ENCODE data around the gene MEF2D.

Gene MEF2D

DNA sequence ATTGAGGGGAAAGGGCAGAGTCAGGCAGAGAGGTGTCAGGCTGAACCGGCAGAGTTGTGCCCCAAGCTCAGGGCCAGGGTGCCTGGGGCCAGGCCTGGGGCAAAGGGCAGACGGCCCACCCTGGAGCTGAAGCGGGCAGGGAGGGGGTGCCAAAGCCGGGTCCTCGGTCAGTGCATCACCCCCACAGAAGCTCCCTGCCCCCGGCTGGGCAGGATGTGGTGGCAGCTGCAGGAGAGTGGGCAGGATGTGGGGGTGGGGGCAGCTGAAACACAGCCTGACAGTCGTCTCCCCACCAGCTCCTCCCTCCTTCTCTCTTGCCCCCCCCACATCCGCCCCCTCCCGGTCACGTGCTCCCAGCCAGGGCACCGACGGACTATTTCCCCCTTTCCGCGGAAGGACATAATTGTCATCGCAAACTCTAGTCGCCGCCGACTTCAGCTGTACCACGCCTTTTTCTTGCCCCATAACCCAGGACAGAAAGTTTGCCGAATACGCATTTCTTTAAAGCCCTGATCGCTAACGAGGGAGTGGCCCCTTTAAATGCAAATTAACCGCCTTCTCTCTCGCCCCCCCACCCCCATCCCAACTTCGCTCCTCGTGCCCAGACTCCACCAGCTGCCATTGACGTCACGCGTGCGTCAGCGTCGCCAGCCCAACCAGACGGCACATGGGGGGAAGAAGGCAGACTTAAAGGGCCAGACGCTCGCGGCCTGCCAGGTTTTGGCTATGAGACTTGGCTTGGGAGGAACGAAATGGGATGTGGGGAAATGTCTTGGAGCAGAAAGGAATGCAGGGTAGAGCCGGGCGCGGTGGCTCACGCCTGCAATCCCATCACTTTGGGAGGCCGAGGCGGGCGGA, 4.5 kb upstream of the MEF2D start:
- Histone ChIP-seq H3K27ac (ENCODE audit: low read length) (peak overlapping the region; percentile 91), H3K79me2 (ENCODE audit: low read length) (peaks cover 5% of the 10 kb centered on the region), H3K27me3 (ENCODE audit: low read depth, low read length) (no peaks in the 10 kb centered on the region), H3K9me3 (ENCODE audit: insufficient read depth, low read length) (no peaks in the 10 kb centered on the region), H3K4me1 (ENCODE audit: low read length) (peaks cover 55% of the 10 kb centered on the region), H4K20me1 (ENCODE audit: insufficient read depth, low read length) (no peaks in the 10 kb centered on the region), H3K9ac (ENCODE audit: low read length) (peak overlapping the region; percentile 82), H3K4me2 (ENCODE audit: low read length) (peak overlapping the region; percentile 95), H3K36me3 (replicated peaks; ENCODE audit: low read depth, low read length) (no peaks in the 10 kb centered on the region), H3K4me3 (ENCODE audit: low read length) (peak overlapping the region; percentile 75), H2AFZ (ENCODE audit: low read depth, low read length) (no peak overlapping the region)
- no peak for TF ChIP-seq CTCF (IDR thresholded peaks at IDR 0.05; ENCODE audit: low read depth, low read length)
- TF ChIP-seq EZH2phosphoT487 (IDR thresholded peaks at IDR 0.05; ENCODE audit: low read depth) = no peak

- Histone ChIP-seq H3K27me3 (ENCODE audit: low read depth, low read length) (no peaks in the 10 kb centered on the region), H3K36me3 (replicated peaks; ENCODE audit: low read depth, low read length) (no peaks in the 10 kb centered on the region), H3K9ac (ENCODE audit: low read length) (peak overlapping the region; percentile 82), H3K79me2 (ENCODE audit: low read length) (peaks cover 11% of the 10 kb centered on the region), H3K27ac (ENCODE audit: low read length) (peak overlapping the region; percentile 91), H3K4me3 (ENCODE audit: low read length) (peak overlapping the region; percentile 75), H4K20me1 (ENCODE audit: insufficient read depth, low read length) (peaks cover 3% of the 10 kb centered on the region), H2AFZ (ENCODE audit: low read depth, low read length) (no peak overlapping the region), H3K4me2 (ENCODE audit: low read length) (peak overlapping the region; percentile 95), H3K9me3 (ENCODE audit: insufficient read depth, low read length) (no peaks in the 10 kb centered on the region), H3K4me1 (ENCODE audit: low read length) (peaks cover 55% of the 10 kb centered on the region)
- TF ChIP-seq EZH2phosphoT487 (IDR thresholded peaks at IDR 0.05; ENCODE audit: low read depth) (no peak), CTCF (IDR thresholded peaks at IDR 0.05; ENCODE audit: low read depth, low read length) (no peak)
Observed at GRCh38 chr1:156504438-156504813, 3.9 kb upstream of the MEF2D start.

DNA sequence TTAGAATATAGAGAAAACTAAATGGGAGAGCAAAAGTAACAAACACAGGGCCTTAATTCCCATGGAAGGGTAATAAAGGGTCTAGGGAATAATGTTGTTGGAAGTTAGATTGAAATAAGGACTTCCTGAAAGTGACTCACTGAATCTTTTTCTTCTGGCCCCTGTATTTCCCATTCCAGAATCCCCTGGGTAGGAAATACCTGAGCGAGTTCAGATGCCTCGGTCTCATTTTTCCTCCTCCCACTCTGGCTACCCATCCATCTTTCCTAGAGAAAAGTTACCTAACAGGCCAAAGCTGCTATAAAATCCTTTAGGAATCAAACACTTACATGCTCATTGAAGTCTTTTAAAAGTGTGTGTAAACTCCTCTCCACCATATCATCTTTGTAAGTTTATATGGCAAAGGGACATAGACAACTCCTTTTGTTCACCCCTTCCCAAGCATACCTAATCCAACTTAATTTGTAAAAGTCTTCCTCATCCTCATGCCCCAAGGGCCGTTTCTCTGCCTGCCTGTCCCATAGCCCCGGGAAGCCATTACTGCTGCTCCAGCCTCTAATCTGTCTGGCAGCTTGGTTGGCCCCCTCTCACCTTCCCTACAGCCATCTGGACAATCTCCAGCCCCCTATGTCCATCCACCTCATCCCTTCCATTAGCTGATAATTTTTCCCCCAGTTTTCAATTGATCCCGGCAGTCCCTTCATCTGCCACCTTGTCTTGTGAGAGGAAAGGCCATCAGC, 3.3 kb upstream of the MEF2D start:
- Histone ChIP-seq H3K27me3 (ENCODE audit: low read depth, low read length) (no peaks in the 10 kb centered on the region), H3K9me3 (ENCODE audit: insufficient read depth, low read length) (no peaks in the 10 kb centered on the region), H3K4me2 (ENCODE audit: low read length) (peak overlapping the region; percentile 95), H3K4me3 (ENCODE audit: low read length) (peak overlapping the region; percentile 75), H3K79me2 (ENCODE audit: low read length) (peaks cover 17% of the 10 kb centered on the region), H3K4me1 (ENCODE audit: low read length) (peaks cover 60% of the 10 kb centered on the region), H2AFZ (ENCODE audit: low read depth, low read length) (no peak overlapping the region), H3K36me3 (replicated peaks; ENCODE audit: low read depth, low read length) (no peaks in the 10 kb centered on the region), H3K27ac (ENCODE audit: low read length) (peak overlapping the region; percentile 91), H4K20me1 (ENCODE audit: insufficient read depth, low read length) (peaks cover 9% of the 10 kb centered on the region), H3K9ac (ENCODE audit: low read length) (peak overlapping the region; percentile 82)
- TF ChIP-seq CTCF (IDR thresholded peaks at IDR 0.05; ENCODE audit: low read depth, low read length) (no peak), EZH2phosphoT487 (IDR thresholded peaks at IDR 0.05; ENCODE audit: low read depth) (no peak)

Measured in OCI-LY3 (cell line).